Activated gamma-delta T cell (primary cell): ENCODE results near the gene PCP2.

Experiments used
- DNase-seq: peaks from one replicate; lab custom pipeline; 2025; lab: John Stamatoyannopoulos, UW

The PCP2 gene

GRCh38 chr19:7618771-7619510 is 14.6 kb downstream of the PCP2 start:
- DNase-seq, result no peak

GRCh38 chr19:7618348-7618747 is 15.2 kb downstream of the PCP2 start:
- no peak for DNase-seq

- no peak for DNase-seq
Observed at GRCh38 chr19:7617735-7618134, 15.8 kb downstream of the PCP2 start.

GRCh38 chr19:7617172-7617571 is 16.3 kb downstream of the PCP2 start:
- DNase-seq, result no peak

- DNase-seq, result no peak
Observed at GRCh38 chr19:7614859-7615741, 18.4 kb downstream of the PCP2 start.

- no peak for DNase-seq
Observed at GRCh38 chr19:7612282-7613274, 20.9 kb downstream of the PCP2 start.

GRCh38 chr19:7611541-7612279 is 21.8 kb downstream of the PCP2 start:
- no peak for DNase-seq

- DNase-seq, result no peak
Observed at GRCh38 chr19:7610491-7611240, 22.9 kb downstream of the PCP2 start.

- DNase-seq, result no peak
Observed at GRCh38 chr19:7607874-7608560, 25.5 kb downstream of the PCP2 start.

- no peak for DNase-seq
Observed at GRCh38 chr19:7607212-7607873, 26.2 kb downstream of the PCP2 start.

GRCh38 chr19:7606289-7606688 is 27.2 kb downstream of the PCP2 start:
- DNase-seq, result no peak

- DNase-seq, result no peak
Observed at GRCh38 chr19:7605490-7606222, 27.9 kb downstream of the PCP2 start.

- no peak for DNase-seq
Observed at GRCh38 chr19:7603919-7604318, 29.6 kb downstream of the PCP2 start.

- no peak for DNase-seq
Observed at GRCh38 chr19:7602935-7603497, 30.5 kb downstream of the PCP2 start.

GRCh38 chr19:7602240-7602934 is 31.1 kb downstream of the PCP2 start:
- DNase-seq, result no peak

- DNase-seq, result no peak
Observed at GRCh38 chr19:7600721-7601120, 32.8 kb downstream of the PCP2 start.

- no peak for DNase-seq
Observed at GRCh38 chr19:7598180-7598579, 35.3 kb downstream of the PCP2 start.

GRCh38 chr19:7597689-7598088 is 35.8 kb downstream of the PCP2 start:
- DNase-seq, result no peak
